H1 (cell line): ENCODE results near the gene MID1. TPM values are rescaled to one million over a fixed set of nuclear protein-coding genes. Genes with fewer than 3 reads are reported as not detected.

ENCODE experiments used
- CTCF ChIA-PET: fragments of 300-600 bp; sonication (Branson Sonifier 250); formaldehyde crosslinking; loops from one replicate; lab custom pipeline; 2021; ENCODE audit not compliant: partially characterized antibody; lab: Charles Lee
- POLR2A ChIA-PET: fragments of 300-600 bp; sonication (Branson Sonifier 250); formaldehyde crosslinking; loops from one replicate; lab custom pipeline; 2021; ENCODE audit warnings: inconsistent platforms; ENCODE audit not compliant: partially characterized antibody; lab: Charles Lee
- DNase-seq, 2 experiments: peaks; one replicate each; pipeline versions ENCODE4 v3.0.0 to v3.0.0-alpha.2; 2010 to 2022; ENCODE audit warnings: low spot score in 2 of 2, low read depth in 1 of 2, mixed read lengths in 1 of 2
- FAIRE-seq: peaks from 2 replicates; lab custom pipeline; 2011; peaks lifted over from hg19 to GRCh38; lab: Jason Lieb, UNC
- H2AFZ ChIP-seq: 2 replicates; pipeline ENCODE4 v1.8.1; 2012; ENCODE audit warnings: low read length, inconsistent platforms
- H2AK5ac ChIP-seq: 2 replicates; pipeline ENCODE4 v1.6.1; 2013; ENCODE audit warnings: low read depth, low read length
- H2BK120ac ChIP-seq: replicated peaks from 2 replicates; pipeline ENCODE3; 2013; ENCODE audit warnings: low read depth, low read length, inconsistent platforms
- H2BK12ac ChIP-seq: 2 replicates; pipeline ENCODE4 v1.6.1; 2013; ENCODE audit warnings: low read depth, low read length
- H2BK15ac ChIP-seq: 2 replicates; pipeline ENCODE4 v1.6.1; 2013; ENCODE audit warnings: low read length
- H2BK20ac ChIP-seq: 2 replicates; pipeline ENCODE4 v1.6.1; 2013; ENCODE audit warnings: low read length
- H2BK5ac ChIP-seq: 2 replicates; pipeline ENCODE4 v1.6.1; 2013; ENCODE audit warnings: low read depth, low read length
- H3K14ac ChIP-seq: 2 replicates; pipeline ENCODE4 v1.6.1; 2013; ENCODE audit warnings: inconsistent platforms; ENCODE audit not compliant: insufficient read length
- H3K18ac ChIP-seq: 2 replicates; pipeline ENCODE4 v1.6.1; 2013; ENCODE audit warnings: low read length; ENCODE audit errors: extremely low read depth
- H3K23ac ChIP-seq: 2 replicates; pipeline ENCODE4 v1.6.1; 2013; ENCODE audit warnings: inconsistent platforms; ENCODE audit not compliant: insufficient read length
- H3K23me2 ChIP-seq: 2 replicates; pipeline ENCODE4 v1.6.1; 2013; ENCODE audit warnings: low read depth, low read length
- H3K27ac ChIP-seq: 2 replicates; pipeline ENCODE4 v1.6.1; 2011; ENCODE audit warnings: low read depth, low read length, inconsistent platforms
- H3K27me3 ChIP-seq, 4 experiments: replicated peaks in 1 of 4; 1 replicate in 1 of 4; 2 replicates in 3 of 4; pipeline versions ENCODE4 v1.6.1 to v1.8.1; 2011 to 2013; ENCODE audit warnings: low read length in 3 of 4, mild to moderate bottlenecking in 3 of 4, inconsistent platforms in 2 of 4, mixed read lengths in 2 of 4, moderate library complexity in 1 of 4; ENCODE audit not compliant: control insufficient read depth in 3 of 4, insufficient read depth in 3 of 4; ENCODE audit errors: extremely low read depth in 1 of 4
- H3K36me3 ChIP-seq, 4 experiments: 2 replicates each; pipeline versions ENCODE4 v1.6.1 to v1.8.1; 2011 to 2013; ENCODE audit warnings: mild to moderate bottlenecking in 4 of 4, low read length in 3 of 4, moderate library complexity in 2 of 4, control low read depth in 1 of 4, inconsistent platforms in 1 of 4; ENCODE audit not compliant: insufficient read depth in 4 of 4, control insufficient read depth in 2 of 4
- H3K4ac ChIP-seq: replicated peaks from 2 replicates; pipeline ENCODE3; 2013; ENCODE audit warnings: low read length, low read depth, mixed read lengths, inconsistent platforms; ENCODE audit not compliant: insufficient read length
- H3K4me1 ChIP-seq, 4 experiments: replicated peaks in 1 of 4; 1 replicate in 1 of 4; 2 replicates in 3 of 4; pipeline versions ENCODE4 v1.6.1 to v1.8.1; 2011 to 2013; ENCODE audit warnings: low read length in 3 of 4, inconsistent platforms in 2 of 4, mixed read lengths in 1 of 4; ENCODE audit not compliant: insufficient read depth in 4 of 4, control insufficient read depth in 3 of 4
- H3K4me2 ChIP-seq, 2 experiments: 2 replicates each; pipeline versions ENCODE4 v1.6.1 to v1.8.1; 2011 to 2013; ENCODE audit warnings: low read depth in 2 of 2, low read length in 2 of 2, control low read depth in 1 of 2, inconsistent platforms in 1 of 2, mild to moderate bottlenecking in 1 of 2; ENCODE audit not compliant: insufficient read depth in 1 of 2
- H3K4me3 ChIP-seq, 4 experiments: fragments of 200-600, 300-600 bp in 1 of 4; sonication (generic), shearing (Covaris generic), sonication (Bioruptor Twin) in 1 of 4; 2 replicates each; pipeline versions ENCODE4 v1.5.1 to v1.8.1; 2011 to 2016; ENCODE audit warnings: low read length in 4 of 4, low read depth in 3 of 4, control low read depth in 2 of 4, inconsistent platforms in 2 of 4, mild to moderate bottlenecking in 2 of 4, mixed read lengths in 1 of 4, moderate library complexity in 1 of 4; ENCODE audit not compliant: insufficient read depth in 2 of 4; ENCODE audit errors: extremely low read depth in 1 of 4
- H3K56ac ChIP-seq: replicated peaks from 2 replicates; pipeline ENCODE3; 2013; ENCODE audit warnings: low read depth, mild to moderate bottlenecking, mixed read lengths, low read length, inconsistent platforms; ENCODE audit not compliant: insufficient read length
- H3K79me1 ChIP-seq: 2 replicates; pipeline ENCODE4 v1.6.1; 2013; ENCODE audit warnings: low read depth, low read length, control low read depth
- H3K79me2 ChIP-seq, 2 experiments: 2 replicates each; pipeline versions ENCODE4 v1.6.1 to v1.8.1; 2012 to 2013; ENCODE audit warnings: low read length in 2 of 2, mild to moderate bottlenecking in 2 of 2, inconsistent platforms in 1 of 2; ENCODE audit not compliant: insufficient read depth in 2 of 2, control insufficient read depth in 1 of 2
- H3K9ac ChIP-seq, 4 experiments: replicated peaks in 1 of 4; 1 replicate in 1 of 4; 2 replicates in 3 of 4; pipeline versions ENCODE4 v1.6.1 to v1.8.1; 2011 to 2013; ENCODE audit warnings: low read depth in 3 of 4, low read length in 3 of 4, control low read depth in 2 of 4, mild to moderate bottlenecking in 2 of 4, moderate library complexity in 2 of 4, inconsistent platforms in 1 of 4; ENCODE audit errors: extremely low read depth in 1 of 4
- H3K9me3 ChIP-seq, 2 experiments: 2 replicates each; pipeline versions ENCODE4 v1.6.1 to v1.8.1; 2012 to 2013; ENCODE audit warnings: mild to moderate bottlenecking in 2 of 2, moderate library complexity in 2 of 2, control low read depth in 1 of 2, inconsistent platforms in 1 of 2, low read depth in 1 of 2, low read length in 1 of 2, mixed read lengths in 1 of 2; ENCODE audit not compliant: insufficient read depth in 2 of 2
- H4K20me1 ChIP-seq, 2 experiments: replicated peaks in 1 of 2; 2 replicates each; pipeline versions ENCODE3 to v1.8.1; 2011 to 2013; ENCODE audit warnings: inconsistent platforms in 2 of 2, low read length in 2 of 2, mild to moderate bottlenecking in 1 of 2; ENCODE audit not compliant: insufficient read depth in 2 of 2, control insufficient read depth in 1 of 2
- H4K5ac ChIP-seq: 2 replicates; pipeline ENCODE4 v1.6.1; 2013; ENCODE audit warnings: low read length, low read depth, mixed read lengths, inconsistent platforms; ENCODE audit not compliant: insufficient read length
- H4K8ac ChIP-seq: 2 replicates; pipeline ENCODE4 v1.8.0; 2013; ENCODE audit warnings: mild to moderate bottlenecking, moderate library complexity, low read length, inconsistent platforms; ENCODE audit not compliant: insufficient read depth; ENCODE audit errors: extremely low read depth
- H4K91ac ChIP-seq: replicated peaks from 2 replicates; pipeline ENCODE3; 2013; ENCODE audit warnings: low read length, mixed read lengths, inconsistent platforms; ENCODE audit not compliant: insufficient read length
- CBX8 ChIP-seq: fragments of 300-800, 300-1000 bp; sonication (generic); IDR thresholded peaks from 2 replicates; pipeline ENCODE4 v1.7.1; 2016; ENCODE audit warnings: low read depth, low read length, borderline replicate concordance
- CEBPB ChIP-seq: IDR thresholded peaks from 2 replicates; pipeline ENCODE4 v1.6.1; 2012; ENCODE audit warnings: low read depth, low read length
- CTBP2 ChIP-seq: IDR thresholded peaks from 2 replicates; pipeline ENCODE4 v1.7.0; 2011; ENCODE audit warnings: borderline replicate concordance, mild to moderate bottlenecking, moderate library complexity, mixed read lengths, low read length; ENCODE audit not compliant: insufficient read depth, insufficient read length
- GABPA ChIP-seq: IDR thresholded peaks from 2 replicates; pipeline ENCODE4 v1.6.1; 2011; ENCODE audit warnings: mild to moderate bottlenecking, low read length, moderate library complexity, borderline replicate concordance; ENCODE audit not compliant: insufficient read depth
- JUND ChIP-seq: IDR thresholded peaks from 2 replicates; pipeline ENCODE4 v1.6.1; 2011; ENCODE audit warnings: mild to moderate bottlenecking, improper control_type of control experiment, low read length
- MAFK ChIP-seq: IDR thresholded peaks from 2 replicates; pipeline ENCODE4 v1.6.1; 2012; ENCODE audit warnings: low read depth, mild to moderate bottlenecking, improper control_type of control experiment, low read length
- PHF8 ChIP-seq: fragments of 200-600 bp; sonication (generic); conservative IDR thresholded peaks from 2 replicates; pipeline ENCODE4 v1.7.1; 2012; ENCODE audit warnings: low read depth, mild to moderate bottlenecking, inconsistent platforms, low read length, moderate library complexity
- POLR2A ChIP-seq, 2 experiments: IDR thresholded peaks; 1 replicate in 1 of 2; 2 replicates in 1 of 2; pipeline ENCODE4 v1.6.1; 2011; ENCODE audit warnings: low read depth in 2 of 2, low read length in 2 of 2, mild to moderate bottlenecking in 2 of 2; ENCODE audit errors: control extremely low read depth in 1 of 2
- POLR2AphosphoS5 ChIP-seq: IDR thresholded peaks from 2 replicates; pipeline ENCODE4 v1.6.1; 2011; ENCODE audit warnings: low read depth, low read length
- SP1 ChIP-seq: IDR thresholded peaks from 2 replicates; pipeline ENCODE4 v1.6.1; 2011; ENCODE audit warnings: low read depth, low read length
- TCF12 ChIP-seq: IDR thresholded peaks from 2 replicates; pipeline ENCODE4 v1.6.1; 2011; ENCODE audit warnings: low read depth, mild to moderate bottlenecking, low read length
- USF2 ChIP-seq: IDR thresholded peaks from 2 replicates; pipeline ENCODE4 v1.6.1; 2011; ENCODE audit warnings: low read length, improper control_type of control experiment
- YY1 ChIP-seq: IDR thresholded peaks from 2 replicates; pipeline ENCODE4 v1.6.1; 2011; ENCODE audit warnings: low read depth, mild to moderate bottlenecking, low read length
- ZNF274 ChIP-seq: IDR thresholded peaks from 2 replicates; pipeline ENCODE4 v1.7.0; 2012; ENCODE audit warnings: low read length, borderline replicate concordance; ENCODE audit errors: extremely low read depth
- WGBS, 2 experiments: shearing (Covaris generic) in 1 of 2; methylation state at CpG; one replicate each; pipeline versions ENCODE4 v1.1.6 to v1.1.7; 2013 to 2015; ENCODE audit warnings: low lambda C conversion rate in 2 of 2, mixed read lengths in 2 of 2, inconsistent platforms in 1 of 2, low coverage in 1 of 2, missing lambda C conversion rate in 1 of 2; ENCODE audit not compliant: insufficient replicate concordance in 2 of 2, insufficient coverage in 1 of 2, insufficient read length in 1 of 2; ENCODE audit errors: extremely low coverage in 1 of 2, missing lambda C conversion rate in 1 of 2; 5-methylcytosine and 5-hydroxymethylcytosine counted together
- polyA plus RNA-seq, 7 experiments: library from polyadenylated mRNA; depleted of rRNA in 3 of 7; stranded (reverse) in 5 of 7; unstranded in 2 of 7; fragments of >200 nt in 5 of 7; fragments of 200-250 nt in 2 of 7; gene quantifications; 1 replicate in 5 of 7; 2 replicates in 1 of 7; 4 replicates in 1 of 7; pipeline versions ENCODE4 v1.2.1 to v1.2.3, GENCODE V29; 2011 to 2013; ENCODE audit warnings: missing spikeins in 2 of 7, mixed read lengths in 2 of 7
- total RNA-seq: library from RNA; stranded (reverse); fragmentation: NEBNext Ultra II Directional; extraction: Animal tissue kit (Norgen Biotek cat#: 25700); gene quantifications from 2 replicates; pipeline ENCODE4 v1.2.1, GENCODE V29; 2021

MID1 gene
- total and polyA plus RNA-seq, 2 of the 8 experiments (the other 6 are each of a cell fraction or from before 2014, with no cell fraction given) = 12.9 to 54.3 TPM

GRCh38 chrX:10568428-10568827, 52.0 kb downstream of the MID1 start:
- H2BK120ac ChIP-seq = no peak overlapping the region
- no peaks in the 10 kb centered on the region for H3K27me3 ChIP-seq
- no peak overlapping the region for H2BK12ac ChIP-seq
- peaks cover 0 to 67% of the 10 kb centered on the region in 2 experiments; a peak in 2 of 4 replicates for H3K79me2 ChIP-seq
- no peak overlapping the region for H3K18ac ChIP-seq
- H4K5ac ChIP-seq = no peak overlapping the region
- H3K9ac ChIP-seq = no peak overlapping the region
- no peak overlapping the region for H4K8ac ChIP-seq
- no peak overlapping the region for H2BK15ac ChIP-seq
- no peak overlapping the region for H3K14ac ChIP-seq
- H3K36me3 ChIP-seq = peaks cover 0 to 7% (median 6%) of the 10 kb centered on the region in 4 experiments; a peak in 3 of 8 replicates
- ChIA-PET POLR2A (no interaction called here), CTCF (no interaction called here)
- H3K23ac ChIP-seq = no peak overlapping the region
- DNase-seq = no peak
- no peaks in the 10 kb centered on the region for H3K79me1 ChIP-seq
- no peak overlapping the region for H3K4me2 ChIP-seq
- H2AK5ac ChIP-seq = no peak overlapping the region
- H4K91ac ChIP-seq = no peak overlapping the region
- H3K9me3 ChIP-seq = no peaks in the 10 kb centered on the region
- no peaks in the 10 kb centered on the region for H4K20me1 ChIP-seq
- 80% methylated on average over 3 of the region's 3 CpGs; no CpG with 5 or more reads in 1 of the 2 experiments for WGBS, 2 experiments
- peaks cover 0 to 5% (median 2%) of the 10 kb centered on the region in 4 experiments; a peak in 2 of 7 replicates for H3K4me1 ChIP-seq
- H2BK20ac ChIP-seq = no peak overlapping the region
- TF ChIP-seq USF2 (no peak), ZNF274 (no peak), YY1 (no peak), SP1 (no peak), MAFK (no peak), TCF12 (no peak), JUND (no peak), POLR2AphosphoS5 (no peak), PHF8 (no peak), POLR2A (IDR thresholded peaks at IDR 0.05; ENCODE audit: control extremely low read depth in 1 of 2, low read depth in 2 of 2, low read length in 2 of 2) (no peak), CEBPB (no peak), CTBP2 (no peak), GABPA (no peak), CBX8 (no peak)
- H3K27ac ChIP-seq = no peak overlapping the region
- H3K23me2 ChIP-seq = no peaks in the 10 kb centered on the region
- no peak for FAIRE-seq
- H3K56ac ChIP-seq = no peak overlapping the region
- no peak overlapping the region for H3K4ac ChIP-seq
- H3K4me3 ChIP-seq = no peak overlapping the region
- H2BK5ac ChIP-seq = no peak overlapping the region
- H2AFZ ChIP-seq = no peak overlapping the region
